K562 (cell line): ENCODE data around the gene ALPK1. TPM values are rescaled to one million over a fixed set of nuclear protein-coding genes. Genes with fewer than 3 reads are reported as not detected.

ENCODE experiments used
- ATAC-seq: fragments of 200-7000 bp; cut with Tn5 transposase; 3 replicates; pipeline ENCODE4 v1.9.1; 2020; ENCODE audit warnings: moderate library complexity
- BruUV-seq: library from RNA; stranded (reverse); fragments of 400-500 nt; replicated peaks from 2 replicates; lab custom pipeline; 2021; lab: Mats Ljungman, UMichigan
- CTCF ChIA-PET: fragments of 300-600 bp; formaldehyde crosslinking; extraction: SDS; loops from one replicate; lab custom pipeline; 2021; ENCODE audit warnings: low intra/inter-chr PET ratio; lab: Yijun Ruan, JAX
- POLR2A ChIA-PET: fragments of 300-600, 350-650 bp; sonication (Branson Sonifier 250); formaldehyde crosslinking; extraction: SDS; loops from one replicate; lab custom pipeline; 2021; ENCODE audit warnings: antibody characterized with exemption, inconsistent platforms; lab: Yijun Ruan, JAX
- DNase-seq, 4 experiments: peaks; one replicate each; pipeline versions ENCODE4 v3.0.0 to v3.0.0-alpha.2; 2011 to 2018; ENCODE audit warnings: low spot score in 3 of 4, mixed read lengths in 3 of 4; ENCODE audit errors: extremely low read depth in 1 of 4
- FAIRE-seq: peaks from 2 replicates; lab custom pipeline; 2011; peaks lifted over from hg19 to GRCh38; lab: Jason Lieb, UNC
- H2AFZ ChIP-seq: 2 replicates; pipeline ENCODE4 v1.6.0; 2011; ENCODE audit warnings: low read depth, low read length, control low read depth, inconsistent platforms
- H3K27ac ChIP-seq: fragments of 200-600 bp; 3 replicates; pipeline ENCODE4 v1.8.0; 2011; ENCODE audit warnings: low read depth, mild to moderate bottlenecking, control low read depth, inconsistent platforms, low read length, moderate library complexity, mixed read lengths; ENCODE audit errors: extremely low read depth
- H3K27me3 ChIP-seq, 2 experiments: fragments of 300-600 bp in 1 of 2; 2 replicates in 1 of 2; 3 replicates in 1 of 2; pipeline versions ENCODE4 v1.6.0 to v1.8.0; 2011; ENCODE audit warnings: inconsistent platforms in 2 of 2, low read length in 2 of 2, mild to moderate bottlenecking in 1 of 2, mixed read lengths in 1 of 2, moderate library complexity in 1 of 2; ENCODE audit not compliant: control insufficient read depth in 2 of 2, insufficient read depth in 2 of 2
- H3K36me3 ChIP-seq: fragments of 300-600 bp; 3 replicates; pipeline ENCODE4 v1.8.0; 2011; ENCODE audit warnings: mild to moderate bottlenecking, low read length, inconsistent platforms; ENCODE audit not compliant: control insufficient read depth, insufficient read depth
- H3K4me1 ChIP-seq, 2 experiments: fragments of 200-600 bp in 1 of 2; replicated peaks in 1 of 2; 2 replicates in 1 of 2; 3 replicates in 1 of 2; pipeline versions ENCODE4 v1.5.1 to v1.8.0; 2011; ENCODE audit warnings: inconsistent platforms in 2 of 2, low read length in 2 of 2, mild to moderate bottlenecking in 1 of 2, mixed read lengths in 1 of 2, moderate library complexity in 1 of 2; ENCODE audit not compliant: control insufficient read depth in 2 of 2, insufficient read depth in 2 of 2
- H3K4me2 ChIP-seq: 2 replicates; pipeline ENCODE4 v1.6.1; 2011; ENCODE audit warnings: low read length, control low read depth, inconsistent platforms, mixed read lengths; ENCODE audit not compliant: insufficient read depth
- H3K4me3 ChIP-seq: fragments of 200-600 bp; sonication (generic), shearing (Covaris generic); 2 replicates; pipeline ENCODE4 v1.5.1; 2016; ENCODE audit warnings: control low read depth, inconsistent platforms
- H3K79me2 ChIP-seq: fragments of 200-600 bp; 3 replicates; pipeline ENCODE4 v1.8.0; 2011; ENCODE audit warnings: low read length, inconsistent platforms; ENCODE audit not compliant: control insufficient read depth, insufficient read depth
- H3K9ac ChIP-seq, 2 experiments: 2 replicates each; pipeline versions ENCODE4 v1.6.0 to v1.6.1; 2011; ENCODE audit warnings: low read depth in 2 of 2, low read length in 2 of 2, control low read depth in 1 of 2, inconsistent platforms in 1 of 2, mild to moderate bottlenecking in 1 of 2, mixed read lengths in 1 of 2; ENCODE audit not compliant: insufficient read depth in 1 of 2
- H3K9me1 ChIP-seq: one replicate; pipeline ENCODE4 v1.6.0; 2011; ENCODE audit warnings: inconsistent platforms, mild to moderate bottlenecking, low read length, moderate library complexity; ENCODE audit not compliant: control insufficient read depth, insufficient read depth
- H3K9me3 ChIP-seq: replicated peaks from 2 replicates; pipeline ENCODE4 v1.5.1; 2011; ENCODE audit warnings: low read depth, low read length, inconsistent platforms; ENCODE audit not compliant: control insufficient read depth, insufficient read depth
- H4K20me1 ChIP-seq: replicated peaks from 2 replicates; pipeline ENCODE4 v1.6.1; 2011; ENCODE audit warnings: low read length, inconsistent platforms, mixed read lengths; ENCODE audit not compliant: control insufficient read depth, insufficient read depth
- ETV6 ChIP-seq, 3 experiments: fragments of 150-350 bp in 1 of 3; sonication (generic) in 1 of 3; formaldehyde crosslinking in 1 of 3; IDR thresholded peaks; 2 replicates each; pipeline versions ENCODE4 v1.6.1 to v1.8.0; 2014 to 2022; ENCODE audit warnings: borderline replicate concordance in 2 of 3, low read depth in 2 of 3, antibody characterized with exemption in 1 of 3, low read length in 1 of 3, mild to moderate bottlenecking in 1 of 3, missing genetic modification reagents in 1 of 3
- GATAD2A ChIP-seq: fragments of 450-650 bp; IDR thresholded peaks from 2 replicates; pipeline ENCODE4 v1.6.1; 2017
- HMGXB4 ChIP-seq: sonication (generic); formaldehyde crosslinking; IDR thresholded peaks from 2 replicates; pipeline ENCODE4 v1.8.1; 2023; ENCODE audit warnings: mild to moderate bottlenecking, missing genetic modification reagents
- JUNB ChIP-seq: fragments of 450-650 bp; formaldehyde crosslinking; conservative IDR thresholded peaks from 2 replicates; pipeline ENCODE4 v1.4.0; 2020; ENCODE audit warnings: mild to moderate bottlenecking
- MEIS2 ChIP-seq: fragments of 450-650 bp; IDR thresholded peaks from 2 replicates; pipeline ENCODE4 v1.6.1; 2014; ENCODE audit warnings: mild to moderate bottlenecking; ENCODE audit not compliant: partially characterized antibody
- NCOA2 ChIP-seq, 2 experiments: fragments of 450-650 bp; IDR thresholded peaks; 2 replicates each; pipeline ENCODE4 v1.6.1; 2018; ENCODE audit warnings: mild to moderate bottlenecking in 2 of 2, moderate library complexity in 1 of 2; ENCODE audit not compliant: partially characterized antibody in 2 of 2
- PBX2 ChIP-seq, 2 experiments: IDR thresholded peaks in 1 of 2; conservative IDR thresholded peaks in 1 of 2; 2 replicates each; pipeline ENCODE4 v1.6.1; 2016; ENCODE audit warnings: low read depth in 2 of 2, mild to moderate bottlenecking in 1 of 2, missing compliant biosample characterization in 1 of 2, missing genetic modification characterization in 1 of 2, moderate library complexity in 1 of 2
- SRSF7 ChIP-seq: fragments of 200-400 bp; formaldehyde crosslinking; optimal IDR thresholded peaks from 2 replicates; pipeline ENCODE3; 2017; ENCODE audit warnings: mild to moderate bottlenecking, low read depth, low read length
- USF2 ChIP-seq: sonication (generic); formaldehyde crosslinking; IDR thresholded peaks from 2 replicates; pipeline ENCODE4 v1.5.0; 2020; ENCODE audit warnings: missing genetic modification reagents
- ZEB2 ChIP-seq: fragments of 450-650 bp; IDR thresholded peaks from 2 replicates; pipeline ENCODE4 v1.6.1; 2016
- WGBS: fragments of 100-300 bp; shearing (Covaris generic); methylation state at CpG from one replicate; pipeline ENCODE4 v1.1.6; 2016; ENCODE audit warnings: low coverage, mixed read lengths; ENCODE audit not compliant: insufficient coverage; ENCODE audit errors: missing lambda C conversion rate; 5-methylcytosine and 5-hydroxymethylcytosine counted together
- in situ Hi-C: fragments of 300-500 bp; cut with MboI; formaldehyde crosslinking; loops from 4 replicates; pipeline ENCODE4 v1.15.0; 2018; ENCODE audit warnings: inconsistent platforms, mixed read lengths
- intact Hi-C: fragments of 100-400 bp; cut with micrococcal nuclease; formaldehyde crosslinking; loops from 2 replicates; pipeline ENCODE4 v1.14.2; 2022
- polyA plus RNA-seq, 8 experiments: library from polyadenylated mRNA; depleted of rRNA in 4 of 8; stranded (reverse) in 5 of 8; unstranded in 3 of 8; fragments of >200 nt; fragmentation: Nextera tagmentation in 2 of 8; fragmentation: Illumina TruSeq in 1 of 8; extraction: Ambion mirVana in 2 of 8; extraction: Trizol in 1 of 8; gene quantifications; 2 replicates each; pipeline versions ENCODE4 v1.2.1 to v1.2.3, GENCODE V29; 2011 to 2014; ENCODE audit warnings: inconsistent platforms in 1 of 8, missing spikeins in 1 of 8
- total RNA-seq, 7 experiments: library from RNA; depleted of rRNA in 6 of 7; stranded (reverse); fragments of >200 nt in 6 of 7; fragmentation: Illumina TruSeq in 2 of 7; extraction: Trizol in 2 of 7; gene quantifications; 2 replicates each; pipeline versions ENCODE4 v1.2.1 to v1.2.3, GENCODE V29; 2011 to 2021; ENCODE audit warnings: low replicate concordance in 1 of 7

Gene ALPK1
- total and polyA plus RNA-seq, 9 of the 15 experiments (the other 6 are each of a cell fraction or from before 2014, with no cell fraction given), result 2.3 to 6.9 (median 4.6) TPM

DNA sequence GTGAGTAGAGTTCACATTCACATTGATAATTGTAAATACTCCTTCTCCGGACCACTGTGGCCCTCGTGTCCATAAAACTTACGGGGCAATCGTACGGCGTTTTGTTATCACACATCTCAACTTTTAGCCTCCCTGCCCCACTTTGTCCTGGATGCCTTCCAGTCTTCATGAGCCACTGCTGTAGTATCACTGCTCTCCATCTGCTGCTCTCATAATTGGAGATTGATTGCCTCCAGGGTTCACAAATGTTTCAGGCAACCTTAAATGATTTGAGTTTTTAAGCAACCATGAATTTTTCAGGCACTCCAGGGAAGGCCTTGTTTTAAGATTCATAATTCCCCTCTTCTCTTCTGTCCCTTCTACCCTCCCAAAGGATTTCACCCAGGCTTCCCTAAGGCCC, 28.4 kb downstream of the ALPK1 start:
- FAIRE-seq (no peak), ATAC-seq (no peak), DNase-seq (no peak)
- in situ Hi-C loops, result loop anchor here (25.0 kb wide), 1 partner anchor 437 kb away; no protein-coding TSS in a partner anchor
- no peak overlapping the region for H2AFZ ChIP-seq
- no peaks in the 10 kb centered on the region for H3K27me3 ChIP-seq
- TF ChIP-seq JUNB (CRISPR knock-in tag) (no peak), SRSF7 (no peak), ETV6 (IDR thresholded peaks at IDR 0.05; ENCODE audit: borderline replicate concordance in 1 of 2, low read depth in 2 of 2, low read length in 1 of 2) (no peak), ETV6 (CRISPR knock-in tag; IDR thresholded peaks at IDR 0.05; ENCODE audit: borderline replicate concordance) (no peak), GATAD2A (no peak), ZEB2 (no peak), HMGXB4 (CRISPR knock-in tag) (no peak), NCOA2 (IDR thresholded peaks at IDR 0.05; ENCODE audit: partially characterized antibody in 2 of 2) (no peak), PBX2 (CRISPR knock-in tag; IDR thresholded peaks at IDR 0.05; ENCODE audit: low read depth) (no peak), PBX2 (tag; conservative IDR thresholded peaks at IDR 0.05; ENCODE audit: low read depth) (peak; percentile 69), MEIS2 (peak; percentile 22), USF2 (CRISPR knock-in tag) (no peak)
- no peak overlapping the region for H3K27ac ChIP-seq
- H3K9me1 ChIP-seq, result no peaks in the 10 kb centered on the region
- no peaks in the 10 kb centered on the region for H3K9me3 ChIP-seq
- 5% methylated on average over 6 of the region's 6 CpGs for WGBS
- intact Hi-C loops, result loop anchor here (10.0 kb wide), 1 partner anchor 231 kb away; no protein-coding TSS in a partner anchor
- H3K4me1 ChIP-seq, result no peaks in the 10 kb centered on the region
- H3K79me2 ChIP-seq, result no peaks in the 10 kb centered on the region
- H3K4me3 ChIP-seq, result no peak overlapping the region
- H3K4me2 ChIP-seq, result no peak overlapping the region
- no peaks in the 10 kb centered on the region for H3K36me3 ChIP-seq
- ChIA-PET POLR2A (no interaction called here), CTCF (no interaction called here)
- no peaks in the 10 kb centered on the region for H4K20me1 ChIP-seq
- BruUV-seq, result no TSS peak
- H3K9ac ChIP-seq, result no peak overlapping the region
